ENCODE results near the gene PCSK7. TPM values are rescaled to one million over a fixed set of nuclear protein-coding genes. Genes with fewer than 3 reads are reported as not detected.

PCSK7 gene
- total RNA-seq, 1 donor = 44.5 TPM

DNA sequence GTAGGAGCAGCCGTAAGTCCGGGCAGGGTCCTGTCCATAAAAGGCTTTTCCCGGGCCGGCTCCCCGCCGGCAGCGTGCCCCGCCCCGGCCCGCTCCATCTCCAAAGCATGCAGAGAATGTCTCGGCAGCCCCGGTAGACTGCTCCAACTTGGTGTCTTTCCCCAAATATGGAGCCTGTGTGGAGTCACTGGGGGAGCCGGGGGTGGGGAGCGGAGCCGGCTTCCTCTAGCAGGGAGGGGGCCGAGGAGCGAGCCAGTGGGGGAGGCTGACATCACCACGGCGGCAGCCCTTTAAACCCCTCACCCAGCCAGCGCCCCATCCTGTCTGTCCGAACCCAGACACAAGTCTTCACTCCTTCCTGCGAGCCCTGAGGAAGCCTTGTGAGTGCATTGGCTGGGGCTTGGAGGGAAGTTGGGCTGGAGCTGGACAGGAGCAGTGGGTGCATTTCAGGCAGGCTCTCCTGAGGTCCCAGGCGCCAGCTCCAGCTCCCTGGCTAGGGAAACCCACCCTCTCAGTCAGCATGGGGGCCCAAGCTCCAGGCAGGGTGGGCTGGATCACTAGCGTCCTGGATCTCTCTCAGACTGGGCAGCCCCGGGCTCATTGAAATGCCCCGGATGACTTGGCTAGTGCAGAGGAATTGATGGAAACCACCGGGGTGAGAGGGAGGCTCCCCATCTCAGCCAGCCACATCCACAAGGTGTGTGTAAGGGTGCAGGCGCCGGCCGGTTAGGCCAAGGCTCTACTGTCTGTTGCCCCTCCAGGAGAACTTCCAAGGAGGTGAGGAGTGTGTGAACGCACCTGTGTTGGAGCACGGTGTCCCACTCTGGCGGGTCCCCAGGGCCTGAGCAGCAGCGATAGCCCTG, 32.6 kb downstream of the PCSK7 start, which contains the start of gene TAGLN:
Gene TAGLN, plus strand, starts transcription at position 318 of the 863 bp plus-strand sequence. CDS start 3,644 bp downstream, outside the sequence.
- Histone ChIP-seq H3K27ac (ENCODE audit: low read depth, low read length) (peak within 1 kb of the TSS; percentile 96), H3K9me3 (ENCODE audit: low read depth, low read length) (no peaks in the 10 kb centered on the region), H3K4me2 (ENCODE audit: insufficient read depth, low read length) (peak within 1 kb of the TSS; percentile 91), H2AFZ (ENCODE audit: low read length) (no peak within 1 kb of the TSS), H3K4me3 (ENCODE audit: insufficient read depth, low read length) (peak within 1 kb of the TSS; percentile 96), H3K79me2 (ENCODE audit: insufficient read depth, low read length) (peaks cover 64% of the 10 kb centered on the region), H4K20me1 (ENCODE audit: insufficient read depth, low read length) (peaks cover 49% of the 10 kb centered on the region), H3K36me3 (ENCODE audit: insufficient read depth, low read length) (peaks cover 62% of the 10 kb centered on the region), H3K4me1 (ENCODE audit: insufficient read depth, low read length) (peaks cover 34% of the 10 kb centered on the region), H3K27me3 (ENCODE audit: insufficient read depth, low read length) (no peaks in the 10 kb centered on the region)
- TF ChIP-seq CTCF (IDR thresholded peaks at IDR 0.05; ENCODE audit: extremely low read depth, low read depth, low read length) = no peak
- peak; percentile 97 for DNase-seq (ENCODE audit: insufficient read length, low spot score, missing footprints)

- Histone ChIP-seq H3K4me3 (ENCODE audit: insufficient read depth, low read length) (peak overlapping the region; percentile 96), H3K9me3 (ENCODE audit: low read depth, low read length) (no peaks in the 10 kb centered on the region), H3K36me3 (ENCODE audit: insufficient read depth, low read length) (peaks cover 62% of the 10 kb centered on the region), H2AFZ (ENCODE audit: low read length) (no peak overlapping the region), H3K27ac (ENCODE audit: low read depth, low read length) (peak overlapping the region; percentile 96), H3K27me3 (ENCODE audit: insufficient read depth, low read length) (no peaks in the 10 kb centered on the region), H4K20me1 (ENCODE audit: insufficient read depth, low read length) (peaks cover 43% of the 10 kb centered on the region), H3K4me1 (ENCODE audit: insufficient read depth, low read length) (peaks cover 34% of the 10 kb centered on the region), H3K79me2 (ENCODE audit: insufficient read depth, low read length) (peaks cover 57% of the 10 kb centered on the region), H3K4me2 (ENCODE audit: insufficient read depth, low read length) (peak overlapping the region; percentile 91)
- DNase-seq (ENCODE audit: insufficient read length, low spot score, missing footprints) = no peak
- no peak for TF ChIP-seq CTCF (IDR thresholded peaks at IDR 0.05; ENCODE audit: extremely low read depth, low read depth, low read length)
These were observed 33.3 kb downstream of the PCSK7 start for GRCh38 chr11:117198613-117199012.

GRCh38 chr11:117197516-117198456, 34.1 kb downstream of the PCSK7 start:
- H3K27me3 ChIP-seq (ENCODE audit: insufficient read depth, low read length) = no peaks in the 10 kb centered on the region
- H3K4me1 ChIP-seq (ENCODE audit: insufficient read depth, low read length) = peaks cover 27% of the 10 kb centered on the region
- H3K4me2 ChIP-seq (ENCODE audit: insufficient read depth, low read length) = peak overlapping the region; percentile 91
- no peaks in the 10 kb centered on the region for H3K9me3 ChIP-seq (ENCODE audit: low read depth, low read length)
- no peak overlapping the region for H2AFZ ChIP-seq (ENCODE audit: low read length)
- peak overlapping the region; percentile 96 for H3K27ac ChIP-seq (ENCODE audit: low read depth, low read length)
- DNase-seq (ENCODE audit: insufficient read length, low spot score, missing footprints) = peak; percentile 77
- H3K4me3 ChIP-seq (ENCODE audit: insufficient read depth, low read length) = peak overlapping the region; percentile 96
- H3K79me2 ChIP-seq (ENCODE audit: insufficient read depth, low read length) = peaks cover 49% of the 10 kb centered on the region
- peak; percentile 51 for TF ChIP-seq CTCF (IDR thresholded peaks at IDR 0.05; ENCODE audit: extremely low read depth, low read depth, low read length)
- peaks cover 34% of the 10 kb centered on the region for H4K20me1 ChIP-seq (ENCODE audit: insufficient read depth, low read length)
- H3K36me3 ChIP-seq (ENCODE audit: insufficient read depth, low read length) = peaks cover 62% of the 10 kb centered on the region

All from osteoblast (primary cell).